BE2C (cell line): Measurements from ENCODE around the gene SLBP. TPM values are rescaled to one million over a fixed set of nuclear protein-coding genes. Genes with fewer than 3 reads are reported as not detected.

Experiments
- DNase-seq: peaks from one replicate; pipeline ENCODE4 v3.0.0-alpha.2; 2020
- H3K27me3 ChIP-seq: fragments of 250-450 bp; sonication (Bioruptor Pico); 2 replicates; pipeline ENCODE4 v1.5.1; 2020; ENCODE audit warnings: mild to moderate bottlenecking
- H3K36me3 ChIP-seq: fragments of 250-450 bp; sonication (Bioruptor Pico); 2 replicates; pipeline ENCODE4 v1.5.1; 2020; ENCODE audit warnings: mild to moderate bottlenecking
- H3K4me1 ChIP-seq: fragments of 250-450 bp; sonication (Bioruptor Pico); 2 replicates; pipeline ENCODE4 v1.5.1; 2020
- H3K4me3 ChIP-seq: 2 replicates; pipeline ENCODE4 v1.5.1; 2011; ENCODE audit warnings: low read depth, low read length
- H3K9me3 ChIP-seq: fragments of 250-450 bp; sonication (Bioruptor Pico); 2 replicates; pipeline ENCODE4 v1.5.1; 2020
- CTCF ChIP-seq: IDR thresholded peaks from 2 replicates; pipeline ENCODE4 v1.5.1; 2012; ENCODE audit warnings: mild to moderate bottlenecking, low read depth, low read length
- polyA plus RNA-seq: library from polyadenylated mRNA; unstranded; fragments of >200 nt; gene quantifications from one replicate; pipeline ENCODE4 v1.2.1, GENCODE V29; 2012; ENCODE audit warnings: low read depth, missing spikeins; ENCODE audit not compliant: insufficient read length, insufficient read depth

SLBP gene
- polyA plus RNA-seq = 66.8 TPM

GRCh38 chr4:1712216-1713002 is at the start of gene SLBP:
Gene SLBP, minus strand, starts transcription at chr4:1712319. Its CDS starts 131 bp downstream, at chr4:1712188.
- H3K4me3 ChIP-seq = peak within 1 kb of the TSS; percentile 97
- H3K9me3 ChIP-seq = no peaks in the 10 kb centered on the region
- no peaks in the 10 kb centered on the region for H3K27me3 ChIP-seq
- TF ChIP-seq CTCF = no peak
- H3K4me1 ChIP-seq = peaks cover 6% of the 10 kb centered on the region
- H3K36me3 ChIP-seq = peaks cover 21% of the 10 kb centered on the region
- peak; percentile 95 for DNase-seq

- no peaks in the 10 kb centered on the region for H3K4me1 ChIP-seq
- TF ChIP-seq CTCF = no peak
- no peak for DNase-seq
- H3K36me3 ChIP-seq = no peaks in the 10 kb centered on the region
- no peaks in the 10 kb centered on the region for H3K9me3 ChIP-seq
- H3K27me3 ChIP-seq = no peaks in the 10 kb centered on the region
- no peak overlapping the region for H3K4me3 ChIP-seq
Measured at GRCh38 chr4:1761130-1761689, 49.1 kb upstream of the SLBP start.

GRCh38 chr4:1760521-1761071 is 48.5 kb upstream of the SLBP start:
- H3K4me1 ChIP-seq = no peaks in the 10 kb centered on the region
- DNase-seq = no peak
- H3K9me3 ChIP-seq = no peaks in the 10 kb centered on the region
- no peak for TF ChIP-seq CTCF
- H3K4me3 ChIP-seq = no peak overlapping the region
- H3K36me3 ChIP-seq = no peaks in the 10 kb centered on the region
- no peaks in the 10 kb centered on the region for H3K27me3 ChIP-seq

GRCh38 chr4:1759818-1760223 is 47.7 kb upstream of the SLBP start:
- no peaks in the 10 kb centered on the region for H3K4me1 ChIP-seq
- H3K4me3 ChIP-seq = no peak overlapping the region
- no peaks in the 10 kb centered on the region for H3K9me3 ChIP-seq
- no peaks in the 10 kb centered on the region for H3K27me3 ChIP-seq
- no peak for DNase-seq
- H3K36me3 ChIP-seq = no peaks in the 10 kb centered on the region
- TF ChIP-seq CTCF = no peak

GRCh38 chr4:1759170-1759817 is 47.2 kb upstream of the SLBP start:
- Histone ChIP-seq H3K4me1 (no peaks in the 10 kb centered on the region; the same call in 1 of the 2 replicates), H3K27me3 (no peaks in the 10 kb centered on the region), H3K9me3 (no peaks in the 10 kb centered on the region), H3K36me3 (no peaks in the 10 kb centered on the region), H3K4me3 (no peak overlapping the region)
- TF ChIP-seq CTCF = no peak
- no peak for DNase-seq
